ENCODE measurements around the gene DPP9. TPM values are rescaled to one million over a fixed set of nuclear protein-coding genes. Genes with fewer than 3 reads are reported as not detected.

DPP9 gene
- polyA plus RNA-seq, 3 donors, result 12.6 to 23.8 (median 13.9) TPM

- H3K9ac ChIP-seq (ENCODE audit: insufficient read depth, low read length, poor library complexity, severe bottlenecking), result no peak overlapping the region
- no peaks in the 10 kb centered on the region for H3K4me1 ChIP-seq (ENCODE audit: control insufficient read depth in 1 of 2, insufficient read depth in 2 of 2, low read length in 2 of 2)
Measured at GRCh38 chr19:4707956-4708650, 15.5 kb downstream of the DPP9 start.

GRCh38 chr19:4707322-4707721 lies 16.3 kb downstream of the DPP9 start:
- Histone ChIP-seq H3K27ac (ENCODE audit: low read depth in 1 of 2, low read length in 2 of 2) (no peak overlapping the region), H3K9ac (ENCODE audit: insufficient read depth, low read length, poor library complexity, severe bottlenecking) (no peak overlapping the region), H3K4me2 (replicated peaks; ENCODE audit: extremely low read depth, low read length, poor library complexity, severe bottlenecking) (no peak overlapping the region), H3K27me3 (ENCODE audit: control insufficient read depth in 2 of 2, insufficient read depth in 2 of 2, low read length in 2 of 2) (no peaks in the 10 kb centered on the region), H3K36me3 (replicated peaks in 1 of 2; ENCODE audit: control insufficient read depth in 1 of 2, insufficient read depth in 2 of 2, low read length in 2 of 2) (peaks cover 68 to 93% of the 10 kb centered on the region in 2 donors), H3K4me1 (ENCODE audit: control insufficient read depth in 1 of 2, insufficient read depth in 2 of 2, low read length in 2 of 2) (no peaks in the 10 kb centered on the region), H3K9me3 (replicated peaks in 1 of 2; ENCODE audit: control insufficient read depth in 1 of 2, insufficient read depth in 1 of 2, low read length in 2 of 2) (peaks cover 0 to 7% of the 10 kb centered on the region in 2 donors), H2AFZ (ENCODE audit: insufficient read depth, low read depth, low read length, poor library complexity, severe bottlenecking) (no peak overlapping the region), H4K20me1 (ENCODE audit: insufficient read depth, low read length) (peaks cover 14% of the 10 kb centered on the region), H3K79me2 (ENCODE audit: insufficient read depth, low read length) (peaks cover 8% of the 10 kb centered on the region), H3K4me3 (replicated peaks in 1 of 3; ENCODE audit: low read depth in 2 of 3, low read length in 3 of 3) (no peak overlapping the region)
- DNase-seq, result no peak
- intact Hi-C loops (cut with micrococcal nuclease), result no loop called here
- Mint-ChIP-seq H3K4me1 (no peaks in the 10 kb centered on the region), H3K4me3 (no peak overlapping the region), H3K27me3 (ENCODE audit: low read depth in 3 of 3) (no peaks in the 10 kb centered on the region), H3K27ac (no peak overlapping the region), H3K36me3 (peaks cover 61 to 90% of the 10 kb centered on the region in 2 donors), H3K9me3 (peaks cover 0 to 4% (median 1%) of the 10 kb centered on the region in 7 donors)
- 97% methylated on average over 7 of the region's 12 CpGs for WGBS (ENCODE audit: insufficient coverage)
- TF ChIP-seq, protein P1, sequence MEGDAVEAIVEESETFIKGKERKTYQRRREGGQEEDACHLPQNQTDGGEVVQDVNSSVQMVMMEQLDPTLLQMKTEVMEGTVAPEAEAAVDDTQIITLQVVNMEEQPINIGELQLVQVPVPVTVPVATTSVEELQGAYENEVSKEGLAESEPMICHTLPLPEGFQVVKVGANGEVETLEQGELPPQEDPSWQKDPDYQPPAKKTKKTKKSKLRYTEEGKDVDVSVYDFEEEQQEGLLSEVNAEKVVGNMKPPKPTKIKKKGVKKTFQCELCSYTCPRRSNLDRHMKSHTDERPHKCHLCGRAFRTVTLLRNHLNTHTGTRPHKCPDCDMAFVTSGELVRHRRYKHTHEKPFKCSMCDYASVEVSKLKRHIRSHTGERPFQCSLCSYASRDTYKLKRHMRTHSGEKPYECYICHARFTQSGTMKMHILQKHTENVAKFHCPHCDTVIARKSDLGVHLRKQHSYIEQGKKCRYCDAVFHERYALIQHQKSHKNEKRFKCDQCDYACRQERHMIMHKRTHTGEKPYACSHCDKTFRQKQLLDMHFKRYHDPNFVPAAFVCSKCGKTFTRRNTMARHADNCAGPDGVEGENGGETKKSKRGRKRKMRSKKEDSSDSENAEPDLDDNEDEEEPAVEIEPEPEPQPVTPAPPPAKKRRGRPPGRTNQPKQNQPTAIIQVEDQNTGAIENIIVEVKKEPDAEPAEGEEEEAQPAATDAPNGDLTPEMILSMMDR (IDR thresholded peaks at IDR 0.05), result no peak

More at GRCh38 chr19:4707956-4708650, 15.5 kb downstream of the DPP9 start:
- H3K4me1 Mint-ChIP-seq, result no peaks in the 10 kb centered on the region
- intact Hi-C loops (cut with micrococcal nuclease), result no loop called here
- DNase-seq, result no peak
- no peaks in the 10 kb centered on the region for H3K27me3 Mint-ChIP-seq (ENCODE audit: low read depth in 3 of 3)
- Histone ChIP-seq H3K4me2 (replicated peaks; ENCODE audit: extremely low read depth, low read length, poor library complexity, severe bottlenecking) (no peak overlapping the region), H3K27me3 (ENCODE audit: control insufficient read depth in 2 of 2, insufficient read depth in 2 of 2, low read length in 2 of 2) (no peaks in the 10 kb centered on the region), H3K36me3 (replicated peaks in 1 of 2; ENCODE audit: control insufficient read depth in 1 of 2, insufficient read depth in 2 of 2, low read length in 2 of 2) (peaks cover 69 to 93% of the 10 kb centered on the region in 2 donors), H3K79me2 (ENCODE audit: insufficient read depth, low read length) (peaks cover 8% of the 10 kb centered on the region), H4K20me1 (ENCODE audit: insufficient read depth, low read length) (peaks cover 14% of the 10 kb centered on the region), H3K9me3 (replicated peaks in 1 of 2; ENCODE audit: control insufficient read depth in 1 of 2, insufficient read depth in 1 of 2, low read length in 2 of 2) (peaks cover 0 to 7% of the 10 kb centered on the region in 2 donors), H3K4me3 (replicated peaks in 1 of 3; ENCODE audit: low read depth in 2 of 3, low read length in 3 of 3) (no peak overlapping the region), H3K27ac (ENCODE audit: low read depth in 1 of 2, low read length in 2 of 2) (no peak overlapping the region), H2AFZ (ENCODE audit: insufficient read depth, low read depth, low read length, poor library complexity, severe bottlenecking) (no peak overlapping the region)
- peak overlapping the region in 2 of 7 donors; percentile 45 to 59 for H3K27ac Mint-ChIP-seq
- no peak overlapping the region for H3K4me3 Mint-ChIP-seq
- peaks cover 0 to 4% (median 2%) of the 10 kb centered on the region in 7 donors for H3K9me3 Mint-ChIP-seq
- peaks cover 62 to 91% of the 10 kb centered on the region in 2 donors for H3K36me3 Mint-ChIP-seq
- TF ChIP-seq, protein P1 (IDR thresholded peaks at IDR 0.05), result no peak
- 100% methylated on average over 6 of the region's 10 CpGs for WGBS (ENCODE audit: insufficient coverage)

Data from CD14-positive monocyte (primary cell).